GM12873 (cell line): ENCODE data around the gene THEMIS2.

Source experiments
- CTCF ChIP-seq: IDR thresholded peaks from 2 replicates; pipeline ENCODE4 v1.5.1; 2012; ENCODE audit warnings: low read depth, mild to moderate bottlenecking, moderate library complexity, low read length, control low read depth; ENCODE audit not compliant: insufficient read depth; ENCODE audit errors: missing control alignments

The THEMIS2 gene

GRCh38 chr1:27868932-27869718 lies 3.2 kb upstream of the THEMIS2 start:
- no peak for TF ChIP-seq CTCF

- TF ChIP-seq CTCF, result no peak
Observed at GRCh38 chr1:27869719-27870085, 2.6 kb upstream of the THEMIS2 start.

- TF ChIP-seq CTCF, result no peak
Observed at GRCh38 chr1:27872802-27873551, 633 bp downstream of the THEMIS2 start.

- no peak for TF ChIP-seq CTCF
Observed at GRCh38 chr1:27873671-27874384, 1.5 kb downstream of the THEMIS2 start.

- TF ChIP-seq CTCF, result no peak
Observed at GRCh38 chr1:27876341-27877114, 4.2 kb downstream of the THEMIS2 start.

- TF ChIP-seq CTCF, result no peak
Observed at GRCh38 chr1:27877115-27877416, 4.7 kb downstream of the THEMIS2 start.
